DMS79 treated with DMSO at 0.1 percent for 48 hours (cell line): ENCODE data around the gene SNRNP25.
A peak's percentile ranks its signal among the peaks of the same experiment; 100 is the strongest.
"Not testable (repeated sequence)": the region's sequence is repeated elsewhere in the genome, so short reads cannot be mapped to it uniquely, and the experiment has no call there.

Experiments
- DNase-seq: peaks from one replicate; lab custom pipeline; 2025; lab: John Stamatoyannopoulos, UW

The SNRNP25 gene

DNA sequence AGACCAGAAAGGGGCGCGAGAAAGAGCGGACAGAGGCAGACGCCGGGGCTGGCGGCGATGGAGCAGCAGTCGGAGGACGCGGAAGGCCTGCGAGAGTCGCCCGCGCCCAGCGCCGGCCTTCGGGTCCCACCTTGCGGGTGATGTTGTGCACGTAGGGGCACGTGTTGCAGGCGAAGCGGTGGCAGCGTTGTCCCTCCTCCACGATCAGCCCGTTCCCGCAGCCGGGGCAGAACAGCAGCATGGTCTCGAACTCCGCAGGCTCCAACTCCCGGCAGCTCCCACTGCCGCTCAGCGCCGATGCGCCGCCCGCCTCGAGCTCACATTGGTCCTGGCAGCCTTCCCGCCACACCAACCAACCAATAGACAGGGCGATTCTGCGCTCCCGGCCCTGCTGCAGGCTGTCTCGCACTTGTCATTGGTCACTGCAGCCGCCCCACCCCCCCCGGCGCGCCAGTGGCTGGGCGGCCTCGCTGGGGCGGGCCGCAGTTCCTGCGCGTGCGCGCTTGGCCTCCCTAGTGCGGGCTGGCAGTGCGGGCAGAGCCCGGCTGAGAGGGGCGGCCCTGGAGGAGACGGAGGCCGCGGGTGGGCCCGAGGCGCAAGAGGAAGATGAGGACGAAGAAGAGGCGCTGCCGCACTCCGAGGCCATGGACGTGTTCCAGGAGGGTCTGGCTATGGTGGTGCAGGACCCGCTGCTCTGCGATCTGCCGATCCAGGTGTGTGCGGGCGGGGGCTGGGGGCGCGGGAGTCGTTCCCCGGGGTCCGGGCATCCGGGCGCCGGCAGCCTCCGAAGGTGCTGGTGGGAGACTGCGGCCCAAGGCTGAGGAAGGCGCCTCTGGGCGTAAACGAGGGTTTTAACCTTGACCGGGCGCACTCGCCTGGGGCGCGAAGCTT, at the start of gene SNRNP25, which contains the start of gene POLR3K:
Gene SNRNP25, plus strand, starts transcription at position 483 of the 891 bp plus-strand sequence. Its CDS starts 189 bp downstream, at position 672.
Gene POLR3K, minus strand, starts transcription at position 263 of the 891 bp plus-strand sequence. Its CDS starts 22 bp downstream, at position 241.
- DNase-seq, result peak; percentile 90

DNA sequence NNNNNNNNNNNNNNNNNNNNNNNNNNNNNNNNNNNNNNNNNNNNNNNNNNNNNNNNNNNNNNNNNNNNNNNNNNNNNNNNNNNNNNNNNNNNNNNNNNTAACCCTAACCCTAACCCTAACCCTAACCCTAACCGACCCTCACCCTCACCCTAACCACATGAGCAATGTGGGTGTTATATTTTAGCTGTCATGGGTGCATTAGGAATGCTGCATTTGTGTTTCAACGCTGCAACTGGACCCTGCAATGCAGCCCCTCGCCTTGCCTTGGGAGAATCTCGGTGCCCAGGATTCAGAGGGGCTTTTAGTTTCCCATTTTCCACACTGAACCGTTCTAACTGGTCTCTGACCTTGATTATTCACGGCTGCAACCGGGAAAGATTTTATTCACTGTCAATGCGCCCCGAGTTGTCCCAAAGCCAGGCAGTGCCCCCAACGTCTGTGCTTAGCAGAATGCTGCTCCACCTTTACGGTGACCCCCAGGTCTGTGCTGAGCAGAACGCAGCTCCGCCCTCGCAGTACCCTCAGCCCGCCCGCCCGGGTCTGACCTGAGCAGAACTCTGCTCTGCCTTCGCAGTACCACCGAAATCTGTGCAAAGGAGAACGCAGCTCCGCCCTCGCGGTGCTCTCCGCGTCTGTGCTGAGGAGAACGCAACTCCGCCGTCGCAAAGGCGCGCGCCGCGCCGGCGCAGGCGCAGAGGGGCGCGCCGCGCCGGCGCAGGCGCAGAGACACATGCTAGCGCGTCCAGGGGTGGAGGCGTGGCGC, 43.5 kb upstream of the SNRNP25 start:
- no peak for DNase-seq

- DNase-seq, result not testable (repeated sequence)
Measured at GRCh38 chr16:10772-11171, 42.9 kb upstream of the SNRNP25 start.

DNA sequence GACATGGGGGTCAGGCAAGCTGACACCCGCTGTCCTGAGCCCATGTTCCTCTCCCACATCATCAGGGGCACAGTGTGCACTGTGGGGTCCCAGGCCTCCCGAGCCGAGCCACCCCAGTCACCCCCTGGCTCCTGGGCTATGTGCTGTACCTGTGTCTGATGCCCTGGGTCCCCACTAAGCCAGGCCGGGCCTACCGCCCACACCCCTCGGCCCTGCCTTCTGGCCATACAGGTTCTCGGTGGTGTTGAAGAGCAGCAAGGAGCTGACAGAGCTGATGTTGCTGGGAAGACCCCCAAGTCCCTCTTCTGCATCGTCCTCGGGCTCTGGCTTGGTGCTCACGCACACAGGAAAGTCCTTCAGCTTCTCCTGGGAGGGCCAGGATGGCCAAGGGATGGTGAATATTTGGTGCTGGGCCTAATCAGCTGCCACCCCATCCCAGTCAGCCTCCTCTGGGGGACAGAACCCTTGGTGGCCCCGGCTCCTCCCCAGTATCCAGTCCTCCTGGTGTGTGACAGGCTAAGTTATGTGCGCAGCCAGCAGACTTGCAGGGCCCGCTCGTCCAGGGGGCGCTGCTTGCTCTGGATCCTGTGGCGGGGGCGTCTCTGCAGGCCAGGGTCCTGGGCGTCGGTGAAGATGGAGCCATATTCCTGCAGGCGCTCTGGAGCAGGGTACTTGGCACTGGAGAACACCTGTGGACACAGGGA, 36.4 kb upstream of the SNRNP25 start:
- DNase-seq, result not testable (repeated sequence)

GRCh38 chr16:20886-21285, 32.7 kb upstream of the SNRNP25 start:
- DNase-seq, result not testable (repeated sequence)

DNA sequence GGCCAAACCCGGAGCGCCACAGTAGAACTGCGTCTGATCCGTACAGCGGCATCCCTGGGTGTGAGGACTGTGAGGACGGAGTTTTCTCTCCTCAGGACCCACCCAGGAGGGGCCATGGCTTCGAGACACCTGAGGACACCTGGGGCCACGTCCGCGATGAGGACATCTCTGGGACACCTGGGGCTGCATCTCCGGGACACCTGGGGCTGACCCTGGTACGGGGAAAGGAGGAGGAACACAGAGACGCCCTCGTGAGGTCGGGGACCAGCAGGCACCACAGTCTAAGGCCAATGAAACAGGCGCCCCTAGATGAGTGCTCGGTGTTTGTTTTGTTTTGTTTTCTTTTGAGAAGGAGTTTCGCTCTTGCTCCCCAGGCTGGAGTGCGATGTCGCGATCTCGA, 29.5 kb upstream of the SNRNP25 start:
- DNase-seq, result not testable (repeated sequence)

DNA sequence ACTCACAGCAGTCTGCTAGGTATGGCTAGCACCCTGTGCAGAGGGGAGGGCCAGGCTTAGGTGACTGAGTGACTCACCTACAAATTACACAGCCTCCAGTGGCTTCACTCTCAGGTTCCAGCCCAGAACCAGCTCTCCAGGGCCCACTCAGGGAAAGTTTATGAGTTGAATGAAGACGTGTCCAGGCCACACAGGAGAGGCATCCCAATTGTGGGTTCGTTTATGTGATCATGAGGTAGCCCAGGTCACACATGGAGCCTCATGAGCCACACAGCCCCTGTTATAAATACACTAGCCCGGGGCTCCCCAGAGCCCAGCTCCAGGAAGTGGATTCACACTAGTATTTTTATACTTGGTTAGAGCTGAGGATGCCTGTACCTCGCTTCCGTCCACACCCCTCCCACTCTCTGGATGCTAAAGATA, 27.7 kb upstream of the SNRNP25 start:
- DNase-seq, result not testable (repeated sequence)

DNA sequence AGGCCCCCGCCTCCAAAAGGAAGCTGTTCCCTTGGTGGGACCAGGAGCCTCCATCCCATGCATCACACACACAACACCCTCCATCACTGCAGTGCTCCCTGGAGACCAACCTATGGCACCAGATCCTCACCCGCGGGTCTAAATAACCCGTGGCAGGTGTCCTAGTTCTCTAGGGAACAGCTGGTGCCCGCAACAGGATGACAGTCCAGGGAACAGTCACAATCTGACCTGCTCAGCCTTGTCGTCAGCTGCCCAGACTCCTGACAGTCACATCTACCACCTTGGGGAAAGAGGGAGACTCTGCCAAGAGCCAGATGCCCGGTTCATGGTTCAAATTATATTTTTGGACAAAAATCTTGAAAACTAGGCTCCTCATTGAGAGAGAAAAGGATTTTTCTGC, 23.0 kb upstream of the SNRNP25 start:
- not testable (repeated sequence) for DNase-seq

DNA sequence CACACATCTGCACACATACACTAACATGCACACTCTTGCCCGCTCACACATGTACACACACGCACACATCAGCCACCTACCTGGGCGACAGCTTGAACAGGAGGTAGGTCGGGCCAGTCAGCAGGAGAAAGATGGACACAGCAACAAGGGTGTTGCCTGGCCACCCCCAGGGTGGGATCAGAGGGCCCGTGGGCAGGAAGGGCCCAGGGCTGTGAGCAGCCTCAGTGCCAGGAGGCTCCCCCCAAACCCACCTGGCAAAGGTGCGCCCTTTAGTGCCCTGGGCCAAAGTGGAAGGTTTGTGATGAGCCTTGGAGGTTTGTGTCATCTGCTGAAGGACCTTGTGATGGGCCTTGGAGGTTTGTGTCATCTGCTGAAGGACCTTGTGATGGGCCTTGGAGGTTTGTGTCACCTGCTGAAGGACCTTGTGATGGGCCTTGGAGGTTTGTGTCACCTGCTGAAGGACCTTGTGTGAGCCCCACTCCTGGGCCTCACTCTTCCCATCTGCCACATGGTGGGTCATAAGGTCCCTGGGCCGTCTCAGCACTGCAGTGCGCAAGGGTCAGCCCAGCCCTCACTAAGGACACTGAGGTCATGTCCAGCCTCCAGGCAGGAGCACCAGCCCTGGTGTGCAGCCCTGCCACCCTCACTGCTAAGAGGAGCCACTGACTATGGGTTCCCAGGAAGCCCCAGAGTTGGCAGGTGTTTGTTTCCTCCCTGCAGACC, 20.3 kb upstream of the SNRNP25 start:
- DNase-seq, result not testable (repeated sequence)

DNA sequence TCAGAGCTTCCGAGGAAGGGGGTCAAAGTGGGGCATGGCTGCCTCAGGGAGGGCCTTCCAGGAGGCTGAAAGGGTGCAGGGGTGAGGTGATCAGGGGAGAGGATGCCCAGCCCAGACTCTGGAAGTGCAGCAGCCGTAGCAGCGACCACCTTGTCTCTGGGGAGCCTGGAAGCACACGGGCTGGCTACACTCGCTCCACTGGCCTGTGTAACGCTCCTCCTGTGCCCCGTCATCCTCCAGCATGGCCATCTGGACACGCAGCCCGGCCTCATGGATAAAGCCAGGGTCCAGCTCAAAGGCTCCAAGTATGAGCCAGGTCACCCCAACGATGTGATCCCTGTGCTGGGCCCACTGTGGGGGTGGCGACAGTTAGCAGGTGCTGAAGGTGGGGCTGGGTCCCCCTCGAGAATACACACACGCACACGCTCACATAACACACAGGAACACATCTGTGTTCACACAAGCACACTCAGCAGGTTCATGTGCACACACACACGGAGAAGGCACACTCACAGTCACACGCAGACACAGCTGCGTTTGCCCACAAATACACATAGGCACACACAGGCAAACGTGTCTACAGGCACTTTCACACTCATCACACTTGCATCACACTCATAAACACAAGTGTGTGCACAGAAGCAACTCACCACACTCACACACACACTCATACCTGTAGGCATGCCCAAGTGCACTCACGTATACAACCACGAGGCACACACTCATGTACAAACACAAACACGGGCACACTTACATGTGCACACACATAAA, 19.6 kb upstream of the SNRNP25 start:
- DNase-seq, result no peak

DNA sequence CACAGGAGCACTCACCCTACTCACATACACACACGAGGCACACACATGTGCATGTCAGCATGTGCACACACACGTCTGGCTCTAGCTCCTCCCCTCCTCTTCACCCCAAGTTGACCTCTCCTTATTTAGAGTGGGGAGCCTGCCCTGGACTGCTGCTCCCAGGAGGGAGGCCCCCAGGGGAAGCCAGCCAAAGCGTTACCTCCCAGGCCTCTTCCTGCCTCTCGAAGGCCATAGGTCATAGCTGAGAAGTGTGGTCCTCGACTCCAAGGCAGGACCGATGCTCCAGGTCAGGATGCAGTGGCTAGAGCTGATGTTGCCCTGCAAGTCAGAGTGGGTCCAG, 19.0 kb upstream of the SNRNP25 start:
- no peak for DNase-seq

DNA sequence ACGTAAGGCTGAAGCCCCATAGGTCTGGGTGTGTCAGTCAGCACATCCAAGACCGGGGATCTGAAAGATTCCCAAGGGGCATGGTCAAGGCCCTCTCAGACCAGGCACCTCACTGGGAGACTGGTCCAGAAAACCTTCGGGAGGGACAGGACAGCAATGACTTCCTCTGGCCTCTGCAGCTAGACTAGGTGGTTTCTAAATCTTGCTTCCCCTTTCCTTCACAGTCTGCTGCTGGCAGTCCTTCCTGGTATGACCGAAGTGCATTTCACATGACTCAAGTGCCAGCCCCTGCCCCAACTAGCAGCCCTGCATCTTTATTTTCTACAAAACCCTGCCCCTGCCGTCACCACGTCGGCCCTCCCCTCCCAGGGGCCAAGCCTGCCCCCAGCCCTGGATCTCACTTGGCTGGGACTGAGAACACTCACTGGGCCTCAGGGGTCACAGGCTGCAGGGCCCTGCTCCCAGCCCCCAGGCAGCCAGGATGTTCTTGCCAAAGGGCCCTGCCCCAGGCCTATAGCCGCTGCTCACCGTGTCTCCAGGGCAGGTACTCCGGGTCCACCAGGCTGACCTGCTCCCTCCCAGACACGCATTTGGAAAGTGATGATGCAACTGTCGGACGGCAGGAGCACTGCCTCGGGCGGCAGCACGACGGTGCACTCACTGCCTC, 18.5 kb upstream of the SNRNP25 start:
- DNase-seq, result no peak

DNA sequence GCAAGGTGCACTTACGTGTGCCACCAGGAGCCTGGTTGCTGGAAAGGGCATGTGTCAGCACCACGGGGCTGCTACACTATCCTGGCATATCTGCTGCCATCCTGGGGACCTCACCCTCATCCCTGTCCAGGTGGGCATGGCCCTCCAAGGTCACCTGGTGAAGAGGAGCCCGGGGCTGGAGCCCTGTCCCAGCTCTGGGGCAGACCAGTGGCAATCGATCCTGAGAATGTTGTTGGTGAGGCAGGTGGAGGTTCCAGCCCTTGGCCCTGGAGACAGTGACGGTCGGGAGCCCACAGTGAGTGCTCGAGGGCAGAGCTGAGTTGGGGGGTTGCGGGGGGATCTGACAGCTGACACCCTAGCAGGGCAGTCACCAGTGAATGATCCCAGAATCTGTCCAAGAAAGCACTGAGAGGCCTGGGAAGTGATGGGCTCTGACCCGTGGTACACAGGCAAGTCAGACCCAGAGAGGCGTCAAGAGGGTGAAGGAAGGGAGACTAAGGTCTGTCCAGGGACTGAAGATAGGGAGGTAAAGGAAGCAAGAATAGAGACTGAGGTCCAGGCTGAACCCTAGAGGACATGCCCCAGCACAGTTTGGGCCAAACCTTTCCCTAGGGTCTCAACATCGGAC, 17.8 kb upstream of the SNRNP25 start:
- no peak for DNase-seq

GRCh38 chr16:36336-36984, 17.2 kb upstream of the SNRNP25 start:
- DNase-seq, result no peak

GRCh38 chr16:37511-37910, 16.1 kb upstream of the SNRNP25 start:
- no peak for DNase-seq

DNA sequence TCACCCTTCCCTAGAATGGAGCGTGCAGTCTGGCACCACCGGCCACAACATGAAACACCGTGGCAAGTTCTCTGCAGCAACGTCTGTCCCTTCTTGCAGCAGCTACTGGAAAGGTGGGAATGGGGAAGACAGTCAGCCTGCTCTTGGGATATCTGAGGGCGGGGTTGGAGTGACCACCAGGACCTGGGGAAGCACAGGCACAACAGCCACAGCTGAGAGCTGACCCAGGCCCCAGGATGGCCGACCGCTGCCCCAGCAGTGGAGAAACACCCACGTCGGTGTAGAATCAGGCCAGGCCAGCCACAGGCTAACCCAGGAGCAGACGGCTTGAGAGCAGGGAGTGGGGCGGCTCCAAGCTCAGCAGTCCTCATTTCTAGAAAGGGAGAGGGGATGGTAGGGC, 15.4 kb upstream of the SNRNP25 start:
- DNase-seq, result not testable (repeated sequence)

DNA sequence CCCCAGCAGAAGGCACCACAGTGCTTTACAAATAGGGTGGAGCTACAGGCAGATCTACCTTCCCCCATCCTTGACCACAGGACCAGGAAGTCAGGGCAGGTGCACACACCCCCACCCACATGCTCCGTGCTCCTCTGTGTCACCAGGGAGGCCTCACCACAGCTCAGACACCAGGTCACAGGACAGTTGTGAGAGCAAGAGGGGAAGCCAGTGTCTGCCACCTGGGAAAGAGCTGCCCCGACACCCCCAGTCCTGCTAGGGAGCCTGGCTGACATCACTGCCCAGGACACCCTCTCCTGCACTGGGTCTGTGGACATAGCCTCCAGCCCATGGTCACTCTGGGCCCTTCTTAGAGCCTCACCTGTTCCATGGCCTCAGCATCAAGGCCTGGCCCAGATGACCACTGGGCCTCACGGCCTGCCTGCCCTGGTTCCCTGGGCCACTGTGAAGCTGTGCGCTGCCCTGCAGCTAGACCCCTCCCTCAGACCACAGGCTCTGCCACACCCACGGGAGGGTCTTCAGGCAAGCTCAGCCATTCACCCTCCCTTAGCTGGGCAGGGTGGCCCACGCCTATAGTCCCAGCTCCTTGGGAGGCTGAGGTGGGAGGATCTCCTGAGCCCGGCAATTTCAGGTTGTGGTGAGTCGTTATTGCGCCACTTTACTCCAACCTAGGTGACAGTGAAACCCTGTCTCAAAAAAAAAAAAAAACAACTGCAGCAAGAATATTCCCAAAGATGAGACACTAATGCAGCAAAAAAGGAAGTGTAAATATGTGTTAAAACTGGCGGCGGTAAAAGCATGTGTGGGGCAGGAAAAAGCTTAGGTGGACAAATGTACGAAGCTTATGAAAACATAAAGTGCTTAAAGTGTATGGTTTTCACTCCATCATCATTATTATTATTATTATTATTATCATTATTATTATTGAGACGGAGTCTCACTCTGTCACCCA, 14.4 kb upstream of the SNRNP25 start:
- no peak for DNase-seq

DNA sequence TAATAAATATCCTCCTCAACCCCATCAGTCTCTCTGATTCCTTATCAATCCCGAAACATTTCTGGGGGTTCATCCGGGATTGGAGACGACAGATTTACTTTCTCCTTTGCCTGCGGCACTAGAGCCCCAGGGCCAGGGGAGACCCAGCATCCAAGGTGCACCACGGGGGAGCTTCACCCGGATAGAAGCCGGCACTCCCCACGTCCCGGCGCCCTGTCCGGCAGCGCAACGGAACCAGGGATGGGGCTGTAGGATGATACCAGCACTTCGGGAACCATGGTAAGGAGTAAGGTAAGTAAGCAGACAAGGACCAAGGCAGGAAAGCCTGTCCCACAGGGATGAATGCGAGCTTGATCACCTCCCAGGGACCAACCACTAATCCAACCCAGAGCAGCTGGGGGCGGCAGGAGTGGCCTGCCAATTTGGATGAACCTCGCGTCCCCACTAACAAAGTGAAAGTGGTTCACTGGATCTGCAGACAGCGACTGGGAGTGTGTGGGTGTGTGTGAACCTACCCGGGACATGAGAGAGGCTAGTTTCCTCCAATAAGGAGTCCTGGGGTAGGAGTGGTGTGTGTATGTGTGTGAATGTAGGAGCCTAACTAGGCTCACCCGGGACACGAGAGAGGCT, 12.1 kb upstream of the SNRNP25 start:
- DNase-seq, result no peak
